VCaP (cell line): ENCODE results near the gene NIM1K.
"Not testable (repeated sequence)": the region's sequence is repeated elsewhere in the genome, so short reads cannot be mapped to it uniquely, and the experiment has no call there.

Source experiments
- H3K27ac ChIP-seq: fragments of 450-650 bp; 2 replicates; pipeline ENCODE4 v1.5.1; 2017
- CTCF ChIP-seq: fragments of 450-650 bp; conservative IDR thresholded peaks from 2 replicates; pipeline ENCODE4 v1.5.1; 2017; ENCODE audit warnings: mild to moderate bottlenecking, moderate library complexity

NIM1K gene

GRCh38 chr5:43168175-43168574, 23.9 kb upstream of the NIM1K start:
- peak overlapping the region; percentile 26 for H3K27ac ChIP-seq
- TF ChIP-seq CTCF: no peak

- no peak overlapping the region for H3K27ac ChIP-seq
- no peak for TF ChIP-seq CTCF
These were observed 20.6 kb upstream of the NIM1K start for GRCh38 chr5:43171451-43171850.

- H3K27ac ChIP-seq: no peak overlapping the region
- no peak for TF ChIP-seq CTCF
These were observed 20.1 kb upstream of the NIM1K start for GRCh38 chr5:43171926-43172325.

- no peak for TF ChIP-seq CTCF
- no peak overlapping the region for H3K27ac ChIP-seq
These were observed 19.2 kb upstream of the NIM1K start for GRCh38 chr5:43172779-43173178.

- no peak for TF ChIP-seq CTCF
- H3K27ac ChIP-seq: no peak overlapping the region
These were observed 17.4 kb upstream of the NIM1K start for GRCh38 chr5:43174586-43174985.

- no peak overlapping the region for H3K27ac ChIP-seq
- TF ChIP-seq CTCF: no peak
These were observed 12.2 kb upstream of the NIM1K start for GRCh38 chr5:43179836-43180235.

- no peak for TF ChIP-seq CTCF
These were observed 9.6 kb upstream of the NIM1K start for GRCh38 chr5:43182421-43182820.

GRCh38 chr5:43183101-43183500, 8.9 kb upstream of the NIM1K start:
- not testable (repeated sequence) for H3K27ac ChIP-seq

More at GRCh38 chr5:43182421-43182820, 9.6 kb upstream of the NIM1K start:
- H3K27ac ChIP-seq: no peak overlapping the region
